SK-MEL-5 (cell line): ENCODE measurements around the gene PELI1. TPM values are rescaled to one million over a fixed set of nuclear protein-coding genes. Genes with fewer than 3 reads are reported as not detected.

Experiments used
- DNase-seq: peaks from one replicate; pipeline ENCODE4 v3.0.0-alpha.2; 2016; ENCODE audit warnings: low read depth, low spot score
- in situ Hi-C: cut with HindIII; loops from 2 replicates; pipeline ENCODE4 v1.10.0; 2016; ENCODE audit warnings: low sequenced_read_pairs, high pct_unique_total_duplicates, low pct_unique_long_range_greater_than_20kb
- total RNA-seq: library from RNA; depleted of rRNA; stranded (reverse); fragments of >200 nt; shearing (Covaris generic); gene quantifications from 2 replicates; pipeline ENCODE4 v1.2.3, GENCODE V29; 2014

PELI1 gene
- total RNA-seq, 1 experiment from 2014 or later, result 9.4 TPM

DNA sequence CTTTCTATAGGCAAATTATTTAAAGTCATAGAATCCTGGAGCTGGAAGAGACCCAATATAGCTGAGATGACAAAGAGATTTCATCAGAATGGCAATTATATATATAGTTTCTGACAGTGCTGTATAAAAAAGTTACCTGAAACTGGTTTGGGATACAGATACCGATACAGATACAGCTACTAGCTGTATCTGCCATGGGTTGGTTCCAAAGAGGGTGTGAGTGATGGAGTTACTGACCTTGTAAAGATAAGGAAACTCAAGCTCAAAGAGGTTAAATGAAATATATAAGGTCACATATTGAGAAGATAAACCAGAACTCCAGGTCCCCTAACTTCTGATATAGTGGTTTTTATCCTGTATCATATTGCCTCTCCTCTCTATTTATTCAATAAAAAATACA is 10.9 kb downstream of the PELI1 start:
- in situ Hi-C loops, result no loop called here
- no peak for DNase-seq

DNA sequence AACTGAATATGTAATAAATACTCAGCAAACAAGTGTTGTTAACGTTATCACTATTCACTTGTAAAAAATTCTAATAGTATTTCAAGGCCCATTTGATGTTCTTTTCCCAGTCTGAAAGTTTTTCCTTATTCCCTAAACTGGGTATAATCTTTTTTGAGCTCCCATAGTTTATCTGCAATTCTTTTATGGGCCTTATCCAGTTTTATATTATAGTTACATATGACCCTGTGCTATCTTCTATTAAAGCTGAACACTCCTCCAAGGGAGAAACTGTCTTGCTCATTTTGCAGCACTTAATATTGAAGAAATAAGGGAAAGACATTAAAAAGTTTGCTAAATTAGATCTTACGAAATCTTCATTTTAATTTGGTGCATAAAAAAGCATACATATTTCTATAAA is 13.9 kb downstream of the PELI1 start:
- in situ Hi-C loops, result no loop called here

DNA sequence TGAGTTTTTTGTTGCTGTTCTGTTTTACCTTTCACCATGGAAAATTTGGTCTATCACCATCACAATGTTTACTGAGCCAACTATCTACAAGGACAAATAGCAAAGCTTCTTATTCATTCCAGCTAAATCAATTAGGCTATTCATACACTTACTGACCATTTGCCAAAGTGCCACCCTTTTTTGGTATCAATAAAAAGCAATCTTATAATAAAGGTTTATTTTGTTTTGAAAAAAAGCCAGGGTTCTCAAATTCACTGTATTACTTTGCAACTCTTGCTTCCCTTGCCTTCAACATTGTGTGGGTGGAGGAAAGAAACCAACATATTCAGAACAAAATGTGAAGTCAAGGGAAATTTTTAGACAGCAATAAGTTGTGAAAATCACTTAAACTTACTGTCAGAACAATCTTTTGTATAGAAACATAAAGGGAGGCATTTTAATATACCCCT is 15.3 kb downstream of the PELI1 start:
- in situ Hi-C loops, result no loop called here
- peak; percentile 58 for DNase-seq

More for the DNA sequence above, 13.9 kb downstream of the PELI1 start:
- no peak for DNase-seq

DNA sequence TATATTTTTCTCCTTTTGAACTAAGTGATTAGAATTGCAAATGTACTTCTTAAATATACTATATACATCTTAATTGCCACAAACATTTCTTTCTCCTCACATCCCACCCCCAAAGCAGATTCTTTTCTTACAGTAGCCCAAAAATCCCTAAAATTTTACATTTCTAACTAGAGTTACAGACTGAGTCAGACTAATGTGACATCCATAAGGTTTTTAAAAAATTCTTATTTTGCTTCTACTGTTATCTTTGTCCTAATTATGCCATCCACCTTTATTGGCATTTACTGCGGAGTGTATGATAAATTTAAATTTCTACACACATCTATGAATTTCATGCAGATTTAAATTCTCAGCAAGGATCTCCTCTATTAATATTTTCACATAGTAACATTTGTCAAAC is 15.8 kb downstream of the PELI1 start:
- in situ Hi-C loops, result no loop called here
- DNase-seq, result no peak

DNA sequence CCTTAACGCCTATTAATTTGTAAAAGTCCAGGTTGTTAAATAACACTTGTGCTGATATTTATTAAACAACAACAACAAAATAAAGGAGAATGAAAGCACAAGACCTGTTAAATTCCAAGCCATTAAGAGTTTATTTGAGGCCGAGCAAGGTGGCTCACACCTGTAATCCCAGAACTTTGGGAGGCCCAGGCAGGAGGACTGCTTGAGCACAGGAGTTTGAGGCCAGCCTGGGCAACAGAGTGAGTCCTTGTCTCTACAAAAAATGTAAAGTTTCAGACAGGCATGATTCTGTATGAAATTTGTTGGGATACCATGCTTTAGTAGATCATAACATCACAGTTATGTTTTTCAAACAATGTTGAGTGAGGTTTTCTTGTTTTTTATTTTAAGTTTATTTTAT is 17.1 kb downstream of the PELI1 start:
- in situ Hi-C loops, result no loop called here
- no peak for DNase-seq

DNA sequence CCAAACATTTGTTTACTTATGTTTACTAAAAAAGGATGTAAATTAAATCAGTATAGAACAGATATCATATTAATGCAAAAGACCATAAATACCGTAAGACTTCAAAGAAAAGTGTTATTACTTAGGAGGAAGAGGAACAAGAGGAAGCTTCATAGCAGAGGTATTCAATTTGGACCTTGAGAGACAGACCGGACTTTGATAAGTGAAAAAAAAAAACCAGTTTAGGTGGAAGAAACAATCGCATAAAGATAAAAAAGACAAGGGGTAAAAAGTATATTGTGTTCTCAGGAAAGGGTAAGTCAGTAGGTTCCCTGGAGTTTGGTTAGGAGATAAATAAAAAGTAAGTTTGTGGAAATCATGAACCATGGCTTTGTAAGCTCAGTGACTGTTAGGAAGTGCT is 17.6 kb downstream of the PELI1 start:
- no peak for DNase-seq
- in situ Hi-C loops, result no loop called here

DNA sequence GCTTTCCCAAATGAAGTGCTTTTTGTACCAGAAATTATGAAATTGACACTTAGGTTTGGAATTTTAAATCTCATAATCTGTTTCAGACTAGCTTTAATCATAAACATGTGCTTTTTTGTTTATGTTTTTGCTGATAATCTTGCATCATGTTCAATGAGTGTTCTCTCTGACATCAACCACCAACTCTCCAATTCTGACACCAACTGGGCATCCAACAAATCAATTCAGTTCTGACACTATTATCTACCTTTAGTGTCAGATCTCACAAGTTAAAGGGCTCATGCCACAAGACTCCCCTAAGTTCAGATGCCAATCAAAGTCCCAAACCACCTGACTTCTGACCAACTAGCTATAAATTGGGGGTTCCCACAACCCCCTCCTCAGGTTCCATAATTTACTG is 19.6 kb downstream of the PELI1 start:
- no peak for DNase-seq
- in situ Hi-C loops, result no loop called here

DNA sequence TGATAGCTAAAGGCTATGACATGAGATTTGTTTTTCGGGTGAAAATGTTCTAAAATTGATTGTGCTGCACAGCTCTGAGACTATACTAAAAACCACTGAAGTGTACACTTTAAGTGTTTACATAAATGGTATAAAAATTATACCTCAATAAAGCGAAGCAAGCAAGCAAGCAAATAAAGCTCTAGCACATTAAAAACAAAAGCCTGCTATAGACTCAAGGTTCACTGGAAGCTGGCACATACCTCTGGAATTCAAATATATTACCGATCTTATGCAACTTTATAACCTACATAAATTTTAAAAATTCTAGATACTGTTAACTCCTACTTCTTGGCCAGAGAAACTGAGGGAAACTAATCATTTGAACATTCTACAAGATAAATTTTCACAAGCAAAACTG is 20.1 kb downstream of the PELI1 start:
- no peak for DNase-seq
- in situ Hi-C loops, result no loop called here

DNA sequence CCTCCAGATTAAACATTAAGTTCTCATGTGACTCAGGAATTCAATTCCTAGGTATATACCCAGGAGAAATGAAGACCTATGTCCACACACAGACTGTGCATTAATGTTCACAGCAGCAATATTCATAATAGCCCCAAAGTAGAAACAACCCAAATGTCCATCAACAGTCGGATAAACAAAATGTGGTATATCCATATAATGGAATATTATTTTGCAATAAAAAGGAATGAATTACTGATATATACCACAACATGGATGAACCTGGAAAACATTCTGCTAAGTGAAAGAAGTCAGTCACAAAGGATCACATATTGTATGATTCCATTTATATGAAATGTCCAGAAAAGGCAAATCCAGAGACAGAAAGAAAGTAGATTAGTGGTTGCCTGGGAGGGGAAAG is 20.5 kb downstream of the PELI1 start:
- DNase-seq, result no peak
- in situ Hi-C loops, result no loop called here

DNA sequence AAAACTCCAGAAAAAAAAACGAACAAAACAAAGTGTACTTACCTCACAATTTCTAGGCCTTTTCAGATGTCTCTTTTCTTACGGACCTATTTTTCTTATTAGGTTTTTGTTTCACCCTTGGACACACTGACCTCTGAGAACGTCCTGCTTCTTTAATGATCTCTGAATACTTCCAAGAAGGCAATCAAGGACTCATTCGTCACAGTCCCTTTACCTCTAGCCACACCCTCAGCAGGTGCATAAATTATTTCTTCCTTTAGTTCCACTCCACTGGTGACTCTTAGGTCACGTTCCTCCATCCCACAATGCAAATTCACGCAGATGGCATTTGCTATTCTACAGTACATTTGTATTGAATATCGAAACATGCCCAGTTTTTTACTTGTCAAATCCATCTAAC is 21.9 kb downstream of the PELI1 start:
- in situ Hi-C loops, result no loop called here
- no peak for DNase-seq

DNA sequence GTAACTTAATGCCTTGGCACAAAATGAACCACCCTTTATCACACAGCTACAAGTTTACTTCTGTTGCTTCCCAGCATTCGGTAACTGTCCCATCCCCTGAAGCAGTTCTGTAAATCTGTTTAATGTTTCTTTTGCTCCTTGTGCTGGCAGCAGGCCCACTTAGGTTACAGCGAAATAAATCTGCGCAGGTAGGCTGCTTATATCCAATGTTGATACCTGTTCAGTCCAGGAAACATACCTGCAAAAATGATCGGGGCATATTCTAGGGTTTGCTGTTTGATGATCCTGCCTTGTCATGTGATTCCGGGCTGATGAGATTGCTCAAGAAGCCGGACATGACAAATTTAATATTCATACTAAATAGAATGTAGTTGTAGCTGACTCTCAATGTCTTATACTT is 23.3 kb downstream of the PELI1 start:
- no peak for DNase-seq
- in situ Hi-C loops, result no loop called here

DNA sequence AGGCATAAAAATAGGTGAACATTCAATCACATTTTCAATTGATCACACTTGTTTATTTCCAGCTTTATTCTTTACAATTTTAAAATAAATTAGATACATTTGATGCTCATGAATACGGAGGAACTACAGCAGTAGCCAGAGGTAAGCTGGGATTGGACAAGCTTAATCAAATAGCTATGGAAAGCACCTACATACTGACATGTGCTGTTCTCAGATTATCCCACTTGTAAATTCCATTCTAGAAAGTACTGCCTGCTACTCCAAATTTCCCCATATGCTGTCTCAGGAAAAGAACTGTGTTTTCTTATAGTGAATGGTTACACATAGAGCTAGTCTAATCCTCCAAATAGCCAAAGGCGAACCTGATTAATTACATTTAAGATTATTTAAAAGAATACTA is 24.2 kb downstream of the PELI1 start:
- no peak for DNase-seq
- in situ Hi-C loops, result no loop called here

DNA sequence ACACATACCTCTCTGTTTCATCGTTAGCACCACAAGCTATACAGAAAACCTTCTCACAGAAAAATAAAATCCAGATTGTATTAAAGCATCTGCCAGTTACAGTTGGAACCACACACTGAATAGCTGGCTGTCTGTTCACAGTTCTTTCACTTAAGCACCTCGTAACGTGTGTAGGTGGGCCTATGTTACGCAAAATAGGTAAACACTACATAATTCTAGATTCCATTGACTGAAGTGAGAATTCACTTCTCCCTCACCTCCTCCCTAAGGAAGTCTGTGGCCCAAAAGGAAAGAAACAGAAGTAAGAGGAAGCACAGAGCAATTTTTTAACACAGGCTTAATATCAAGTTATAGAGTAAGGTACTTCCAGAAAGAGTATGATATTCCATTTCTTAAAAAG is 24.9 kb downstream of the PELI1 start:
- DNase-seq, result no peak
- in situ Hi-C loops, result no loop called here

DNA sequence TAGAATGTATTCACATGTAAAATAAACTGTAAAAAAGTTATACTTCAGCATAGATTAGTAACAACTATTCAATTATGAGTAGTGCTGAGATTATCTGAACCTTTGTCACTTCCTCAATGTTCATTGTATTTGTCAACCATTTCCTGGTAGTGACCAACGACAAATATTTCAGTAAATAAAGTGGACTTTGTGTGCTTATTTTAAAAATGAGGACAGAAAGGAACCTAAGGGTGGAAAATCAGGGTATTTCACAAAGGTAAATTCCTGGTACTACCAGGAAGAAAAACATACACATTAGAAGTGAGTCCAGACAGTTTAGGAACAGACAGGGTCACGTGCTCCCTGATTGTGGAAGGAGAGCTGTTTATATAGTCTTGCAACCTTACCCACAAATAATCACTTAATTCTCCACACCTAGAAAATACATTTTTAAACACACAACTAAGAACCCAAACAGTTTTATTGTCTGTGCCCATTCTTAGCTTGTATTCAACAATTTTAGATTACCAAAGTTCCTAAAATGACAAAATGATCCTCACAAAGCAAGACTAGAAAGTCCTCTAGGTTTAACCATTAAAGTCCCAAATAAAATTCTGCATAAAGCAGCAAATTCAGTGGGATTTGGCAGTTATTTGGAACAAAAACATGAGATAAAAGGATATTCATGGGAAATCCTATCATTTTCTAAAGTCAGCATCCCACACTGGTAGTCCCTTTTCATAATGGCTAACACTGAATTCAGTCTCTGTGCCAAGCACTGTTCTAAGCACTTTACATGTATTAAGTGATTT is 28.2 kb downstream of the PELI1 start:
- DNase-seq, result no peak
- in situ Hi-C loops, result no loop called here

DNA sequence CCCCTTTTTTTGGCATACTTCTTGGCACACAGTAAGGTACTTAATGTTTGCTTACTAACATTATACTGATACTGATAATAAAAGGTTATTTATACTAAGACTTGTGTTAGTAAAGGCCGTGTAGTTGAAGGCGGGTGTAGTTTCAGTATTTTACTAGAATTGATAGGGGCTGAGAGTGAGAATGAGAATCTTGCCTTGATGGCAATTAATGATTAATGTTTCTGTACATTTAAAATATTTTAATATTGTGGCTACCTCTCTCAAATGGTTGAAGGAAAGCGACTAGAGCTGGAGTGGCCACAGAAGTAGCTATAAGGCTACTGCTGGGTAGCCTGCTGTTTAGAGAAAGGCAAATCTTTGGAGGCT is 29.3 kb downstream of the PELI1 start:
- in situ Hi-C loops, result no loop called here
- DNase-seq, result no peak

DNA sequence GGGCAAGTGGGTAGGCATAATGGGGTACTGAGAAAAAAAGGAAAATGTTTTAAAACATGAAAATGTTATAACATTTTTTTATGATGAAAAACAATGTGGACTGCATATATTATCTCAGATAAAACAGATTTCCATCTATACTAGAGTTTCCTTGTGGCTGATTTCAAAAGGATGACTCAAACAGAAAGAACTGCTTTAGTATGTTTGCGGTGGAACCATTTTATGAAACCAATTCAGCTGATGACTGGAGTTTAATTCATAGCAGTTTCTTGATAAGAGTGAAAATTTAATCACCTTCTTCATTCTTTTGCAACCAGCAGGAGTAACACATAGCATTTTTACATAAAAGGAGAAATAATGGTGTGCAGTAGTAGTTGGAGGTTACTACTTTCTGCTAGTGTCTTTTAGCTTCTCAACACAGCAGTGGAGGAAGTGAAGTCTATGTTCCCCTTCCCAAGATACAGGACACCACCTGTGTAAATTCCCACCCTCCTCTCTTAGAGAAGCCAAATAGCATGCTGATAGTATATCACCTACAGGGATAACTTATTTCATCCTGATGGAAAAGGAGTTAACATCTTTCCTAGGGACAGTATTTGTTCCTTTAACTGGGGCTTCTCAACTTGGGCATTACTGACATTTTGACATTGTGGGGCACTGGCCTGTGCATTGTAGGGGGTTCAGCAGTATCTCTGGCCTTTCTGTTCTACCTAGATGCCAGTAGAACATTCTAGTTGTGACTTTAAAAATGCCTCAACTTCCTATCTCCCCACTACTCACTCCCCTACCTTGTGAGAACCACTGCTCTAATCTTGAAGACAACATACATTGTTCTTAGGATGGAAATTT is 29.9 kb downstream of the PELI1 start:
- in situ Hi-C loops, result no loop called here
- DNase-seq, result peak; percentile 41

DNA sequence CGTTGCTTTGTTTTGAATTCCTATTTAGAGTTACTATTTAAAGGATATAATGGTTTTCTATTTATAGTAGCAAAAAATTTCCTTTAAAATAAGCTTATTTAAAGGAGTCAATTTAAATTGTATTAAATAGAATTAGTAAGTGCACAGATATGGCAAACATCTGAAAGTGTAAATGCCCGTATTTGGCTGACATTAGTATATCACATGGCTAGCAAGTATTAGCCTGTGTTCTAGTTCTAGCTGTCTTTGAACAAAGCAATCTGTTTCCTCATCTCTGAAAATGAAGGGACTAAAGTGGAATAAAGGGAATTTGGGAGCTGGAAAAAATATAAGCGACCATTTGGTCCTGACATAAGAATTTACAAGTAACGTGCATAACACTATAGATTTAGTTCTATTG is 32.2 kb downstream of the PELI1 start:
- in situ Hi-C loops, result no loop called here
- no peak for DNase-seq

DNA sequence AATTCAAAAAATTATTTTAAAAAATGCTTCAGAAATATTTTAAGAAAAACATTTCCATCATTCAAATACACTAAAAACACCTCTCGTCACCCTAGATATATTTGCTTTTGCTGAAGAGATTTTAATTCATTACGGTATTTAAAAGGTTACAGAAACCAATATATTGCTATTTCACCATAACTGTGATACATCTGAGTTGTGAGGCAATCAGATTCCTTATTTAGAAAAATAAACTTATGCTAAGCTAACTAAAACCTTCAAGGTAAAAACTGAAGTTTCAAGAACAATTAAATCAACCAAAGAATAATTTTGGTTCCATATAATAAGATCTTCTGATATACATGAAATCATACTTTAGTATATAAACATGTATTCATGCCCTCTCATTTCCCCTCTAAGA is 32.8 kb downstream of the PELI1 start:
- in situ Hi-C loops, result no loop called here
- DNase-seq, result no peak

DNA sequence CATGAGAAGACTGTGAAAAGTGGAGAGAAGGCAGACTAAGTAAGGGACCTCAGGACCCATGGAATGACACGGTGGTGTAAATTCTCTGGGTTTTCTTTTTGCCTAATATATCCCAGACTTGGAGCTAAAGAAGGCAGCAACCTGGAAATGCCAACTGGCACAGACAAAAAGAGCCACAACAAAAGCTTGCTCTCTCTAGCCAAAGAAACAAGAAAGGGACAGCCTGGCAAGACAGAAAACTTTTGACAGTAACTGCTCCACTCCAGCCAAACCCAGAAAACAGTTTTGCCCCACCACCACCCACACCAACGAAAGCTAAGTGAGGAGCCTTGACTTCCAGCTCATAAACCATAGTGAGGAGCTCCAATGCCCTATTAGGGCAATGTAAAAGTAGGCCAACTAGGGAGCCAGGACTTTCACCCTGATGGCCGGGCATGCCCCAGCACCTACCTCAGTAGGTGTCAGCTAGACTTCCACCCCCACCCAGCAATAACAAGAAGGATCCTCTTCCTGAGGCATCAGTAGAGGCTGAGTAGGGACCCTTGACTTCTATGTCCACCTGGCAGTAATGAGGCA is 35.5 kb downstream of the PELI1 start:
- no peak for DNase-seq
- in situ Hi-C loops, result no loop called here
